GM13976 (cell line): ENCODE measurements around the gene CCDC92.

Experiments used
- DNase-seq: peaks from one replicate; pipeline ENCODE4 v3.0.0; 2012; ENCODE audit warnings: low spot score
- CTCF ChIP-seq: IDR thresholded peaks from 2 replicates; pipeline ENCODE4 v1.5.1; 2012; ENCODE audit warnings: borderline replicate concordance, mild to moderate bottlenecking; ENCODE audit not compliant: insufficient read depth; ENCODE audit errors: extremely low read depth, missing control alignments, control extremely low read depth
- in situ Hi-C: fragments of 300-500 bp; cut with MboI; formaldehyde crosslinking; loops from one replicate; pipeline ENCODE4 v1.12.0; 2022; ENCODE audit warnings: low sequenced_read_pairs, mixed read lengths, inconsistent platforms; ENCODE audit not compliant: unreplicated experiment

Gene CCDC92

GRCh38 chr12:123989753-123990152 is 17.1 kb upstream of the CCDC92 start:
- DNase-seq: no peak
- in situ Hi-C loops: no loop called here
- TF ChIP-seq CTCF: no peak

DNA sequence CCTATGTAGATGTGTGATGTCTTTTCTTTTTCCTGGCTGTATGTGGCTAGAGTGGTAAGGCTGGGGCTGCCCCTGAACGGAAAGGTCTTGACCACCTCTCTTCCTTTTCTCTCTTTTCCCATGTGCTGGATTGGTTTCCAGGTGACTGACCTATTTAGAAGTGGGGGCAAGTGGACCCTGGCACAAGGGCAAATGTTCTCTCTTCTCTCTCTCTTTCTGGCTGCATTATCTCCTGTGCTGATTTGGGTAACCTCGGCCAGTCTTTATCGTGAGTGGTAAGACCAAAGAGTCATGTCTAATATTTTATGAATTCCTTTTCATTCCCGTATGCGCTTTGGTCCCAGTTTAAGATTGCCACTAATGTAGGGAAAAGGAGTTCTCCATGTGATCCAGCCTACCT is 16.5 kb upstream of the CCDC92 start:
- in situ Hi-C loops: no loop called here
- no peak for TF ChIP-seq CTCF
- DNase-seq: no peak

GRCh38 chr12:123987022-123987421 is 14.4 kb upstream of the CCDC92 start:
- DNase-seq: no peak
- TF ChIP-seq CTCF: no peak
- in situ Hi-C loops: no loop called here

DNA sequence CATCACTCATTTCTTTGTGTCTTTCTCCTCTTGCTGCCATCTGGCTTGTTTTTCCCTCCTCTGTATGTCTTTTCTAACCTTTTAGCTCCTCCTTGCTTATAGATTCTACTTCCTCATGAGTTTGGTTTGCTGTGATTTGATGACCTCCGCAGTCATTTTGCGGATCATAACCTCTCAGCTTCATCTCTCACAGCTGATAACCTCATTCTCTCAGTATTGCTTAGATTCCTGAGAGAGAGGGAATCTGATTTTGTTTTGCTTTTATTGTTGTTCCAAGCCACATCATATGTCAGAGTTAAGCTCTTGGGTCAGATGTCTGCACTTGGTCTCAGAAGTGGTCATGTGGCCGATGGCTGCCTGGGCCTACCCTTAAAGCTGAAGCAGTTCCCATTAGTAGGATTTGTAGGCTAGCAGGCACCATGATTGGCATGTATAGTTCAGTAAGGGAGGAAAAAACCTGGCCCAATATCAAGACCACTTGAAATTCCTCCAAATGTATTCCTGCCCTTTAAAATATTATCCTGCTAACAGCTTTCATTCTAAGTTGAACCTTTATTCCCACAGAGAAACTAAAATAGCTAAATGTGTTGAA is 13.8 kb upstream of the CCDC92 start:
- in situ Hi-C loops: no loop called here
- no peak for DNase-seq
- no peak for TF ChIP-seq CTCF

GRCh38 chr12:123984903-123985302 is 12.3 kb upstream of the CCDC92 start:
- in situ Hi-C loops: no loop called here
- TF ChIP-seq CTCF: no peak
- peak; percentile 26 for DNase-seq

DNA sequence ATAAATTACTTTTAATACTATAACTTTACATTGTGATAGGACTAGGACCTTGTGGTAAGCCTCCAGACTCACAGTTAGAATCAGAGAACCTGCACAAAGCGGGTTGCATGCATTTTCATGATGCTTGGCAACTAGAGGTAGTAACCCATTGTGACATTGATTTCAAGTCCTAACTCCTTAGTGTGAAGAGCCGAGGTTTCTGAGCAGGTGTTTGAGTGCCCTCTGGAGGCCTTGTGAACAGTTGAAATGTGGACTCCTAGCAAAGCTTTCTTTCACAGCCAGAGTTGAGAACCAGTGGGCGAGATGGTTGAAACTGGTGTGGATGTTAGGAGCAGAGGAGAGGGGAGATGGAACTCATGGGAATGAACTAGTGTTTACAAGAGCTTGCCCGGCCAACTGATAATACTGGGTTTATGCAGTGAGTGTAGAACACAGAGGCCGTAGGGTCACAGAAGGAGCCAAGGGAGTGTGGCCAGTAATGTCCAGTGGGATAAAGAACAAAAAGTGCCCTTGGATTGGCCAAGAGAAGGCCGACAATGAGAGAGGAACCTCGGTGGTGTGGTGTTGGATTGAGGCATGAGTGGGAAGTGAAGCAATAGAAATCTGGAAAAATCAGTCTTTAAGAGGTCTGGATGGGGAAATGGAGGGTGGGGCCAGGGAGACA is 11.3 kb upstream of the CCDC92 start:
- in situ Hi-C loops: no loop called here
- DNase-seq: peak; percentile 39
- peak; percentile 60 for TF ChIP-seq CTCF

- in situ Hi-C loops: no loop called here
- TF ChIP-seq CTCF: no peak
- no peak for DNase-seq
Observed at GRCh38 chr12:123982269-123982668, 9.6 kb upstream of the CCDC92 start.
